ENCODE measurements around the gene HLA-DOB. TPM values are rescaled to one million over a fixed set of nuclear protein-coding genes. Genes with fewer than 3 reads are reported as not detected.

HLA-DOB gene
- total and polyA plus RNA-seq, 2 of the 13 experiments (the other 11 are each of a cell fraction or from before 2014, with no cell fraction given): not detected

GRCh38 chr6:32853541-32854375 lies 37.0 kb upstream of the HLA-DOB start, which contains the start of the genes PSMB9 and TAP1 (continued):
- TF ChIP-seq KLF16 (CRISPR knock-in tag; IDR thresholded peaks at IDR 0.05) (peak in 1 of 2 experiments; percentile 91; a peak in 2 of 4 replicates), KAT7 (CRISPR knock-in tag; IDR thresholded peaks at IDR 0.05; ENCODE audit: borderline replicate concordance) (peak; percentile 67; the same call in 1 of the 2 replicates), TBL1XR1 (IDR thresholded peaks at IDR 0.05; ENCODE audit: borderline replicate concordance, low read length, partially characterized antibody) (no peak), ZNF589 (CRISPR knock-in tag; conservative IDR thresholded peaks at IDR 0.05) (no peak), ZNF235 (CRISPR knock-in tag; IDR thresholded peaks at IDR 0.05; ENCODE audit: borderline replicate concordance) (no peak), NFKBIZ (CRISPR knock-in tag; IDR thresholded peaks at IDR 0.05) (no peak), ZNF382 (CRISPR knock-in tag; IDR thresholded peaks at IDR 0.05; ENCODE audit: borderline replicate concordance) (no peak), TERF1 (CRISPR knock-in tag; IDR thresholded peaks at IDR 0.05) (0 out of 2 replicates have a peak, but pooled peaks have one; percentile 62), POLR2AphosphoS2 (IDR thresholded peaks at IDR 0.05; ENCODE audit: low read depth, low read length) (no peak), ETV6 (CRISPR knock-in tag; conservative IDR thresholded peaks at IDR 0.05) (peak; percentile 55; the same call in 1 of the 2 replicates), HOXA5 (CRISPR knock-in tag; IDR thresholded peaks at IDR 0.05) (peak; percentile 65), DNMT3B (CRISPR knock-in tag; conservative IDR thresholded peaks at IDR 0.05) (no peak), PHB2 (IDR thresholded peaks at IDR 0.05; ENCODE audit: partially characterized antibody) (no peak), MIER3 (CRISPR knock-in tag; IDR thresholded peaks at IDR 0.05; ENCODE audit: borderline replicate concordance) (0 out of 2 replicates have a peak, but pooled peaks have one; percentile 17), DDIT3 (CRISPR knock-in tag; IDR thresholded peaks at IDR 0.05) (no peak), KLF9 (CRISPR knock-in tag; IDR thresholded peaks at IDR 0.05; ENCODE audit: low read depth) (peak; percentile 93), SETDB1 (CRISPR knock-in tag; IDR thresholded peaks at IDR 0.05; ENCODE audit: borderline replicate concordance) (no peak), ARHGAP35 (CRISPR knock-in tag; IDR thresholded peaks at IDR 0.05; ENCODE audit: borderline replicate concordance) (no peak), ZNF704 (CRISPR knock-in tag; IDR thresholded peaks at IDR 0.05; ENCODE audit: borderline replicate concordance) (no peak), ZBTB1 (CRISPR knock-in tag; IDR thresholded peaks at IDR 0.05; ENCODE audit: borderline replicate concordance) (no peak), ZNF747 (CRISPR knock-in tag; IDR thresholded peaks at IDR 0.05; ENCODE audit: borderline replicate concordance) (no peak; the same call in 1 of the 2 replicates), MXI1 (IDR thresholded peaks at IDR 0.05; ENCODE audit: borderline replicate concordance, low read depth, low read length) (peak; percentile 91; the same call in 1 of the 3 replicates), GMEB2 (CRISPR knock-in tag; IDR thresholded peaks at IDR 0.05; ENCODE audit: low read depth) (no peak), MAFG (CRISPR knock-in tag; IDR thresholded peaks at IDR 0.05) (no peak), ZNF619 (CRISPR knock-in tag; IDR thresholded peaks at IDR 0.05) (no peak), ZNF740 (CRISPR knock-in tag; IDR thresholded peaks at IDR 0.05) (peak; percentile 28; the same call in 1 of the 2 replicates)

Data from HepG2 (cell line).